Measurements from ENCODE around the gene PCDHB4. TPM values are rescaled to one million over a fixed set of nuclear protein-coding genes. Genes with fewer than 3 reads are reported as not detected.
"Not testable (repeated sequence)": the region's sequence is repeated elsewhere in the genome, so short reads cannot be mapped to it uniquely, and the experiment has no call there.

PCDHB4 gene
- total RNA-seq, 1 donor, result 1.1 TPM

GRCh38 chr5:141101059-141101458 is 20.6 kb upstream of the PCDHB4 start:
- Histone ChIP-seq H3K27ac (ENCODE audit: low read depth, low read length) (no peak overlapping the region), H3K36me3 (ENCODE audit: insufficient read depth, low read length) (no peaks in the 10 kb centered on the region), H2AFZ (ENCODE audit: low read length) (no peak overlapping the region), H4K20me1 (ENCODE audit: insufficient read depth, low read length) (no peaks in the 10 kb centered on the region), H3K4me3 (ENCODE audit: insufficient read depth, low read length) (no peak overlapping the region), H3K9me3 (ENCODE audit: low read depth, low read length) (no peaks in the 10 kb centered on the region), H3K4me2 (ENCODE audit: insufficient read depth, low read length) (no peak overlapping the region), H3K4me1 (ENCODE audit: insufficient read depth, low read length) (no peaks in the 10 kb centered on the region), H3K79me2 (ENCODE audit: insufficient read depth, low read length) (no peaks in the 10 kb centered on the region), H3K27me3 (ENCODE audit: insufficient read depth, low read length) (no peaks in the 10 kb centered on the region)
- TF ChIP-seq CTCF (IDR thresholded peaks at IDR 0.05; ENCODE audit: extremely low read depth, low read depth, low read length), result no peak
- no peak for DNase-seq (ENCODE audit: insufficient read length, low spot score, missing footprints)

GRCh38 chr5:141102070-141102469 is 19.5 kb upstream of the PCDHB4 start:
- not testable (repeated sequence) for H3K9me3 ChIP-seq (ENCODE audit: low read depth, low read length); H3K79me2 ChIP-seq (ENCODE audit: insufficient read depth, low read length); H3K4me2 ChIP-seq (ENCODE audit: insufficient read depth, low read length); H3K4me1 ChIP-seq (ENCODE audit: insufficient read depth, low read length); DNase-seq (ENCODE audit: insufficient read length, low spot score, missing footprints); H3K27me3 ChIP-seq (ENCODE audit: insufficient read depth, low read length); H3K27ac ChIP-seq (ENCODE audit: low read depth, low read length); H2AFZ ChIP-seq (ENCODE audit: low read length); H4K20me1 ChIP-seq (ENCODE audit: insufficient read depth, low read length); H3K36me3 ChIP-seq (ENCODE audit: insufficient read depth, low read length); H3K4me3 ChIP-seq (ENCODE audit: insufficient read depth, low read length)

GRCh38 chr5:141102471-141102870 is 19.1 kb upstream of the PCDHB4 start:
- not testable (repeated sequence) for H3K4me3 ChIP-seq (ENCODE audit: insufficient read depth, low read length); H3K27ac ChIP-seq (ENCODE audit: low read depth, low read length); H4K20me1 ChIP-seq (ENCODE audit: insufficient read depth, low read length); H3K9me3 ChIP-seq (ENCODE audit: low read depth, low read length); H3K4me2 ChIP-seq (ENCODE audit: insufficient read depth, low read length); H2AFZ ChIP-seq (ENCODE audit: low read length); H3K36me3 ChIP-seq (ENCODE audit: insufficient read depth, low read length); H3K79me2 ChIP-seq (ENCODE audit: insufficient read depth, low read length); H3K4me1 ChIP-seq (ENCODE audit: insufficient read depth, low read length); H3K27me3 ChIP-seq (ENCODE audit: insufficient read depth, low read length); DNase-seq (ENCODE audit: insufficient read length, low spot score, missing footprints)

- no peak overlapping the region for H2AFZ ChIP-seq (ENCODE audit: low read length)
- H4K20me1 ChIP-seq (ENCODE audit: insufficient read depth, low read length), result no peaks in the 10 kb centered on the region
- H3K4me2 ChIP-seq (ENCODE audit: insufficient read depth, low read length), result no peak overlapping the region
- no peaks in the 10 kb centered on the region for H3K79me2 ChIP-seq (ENCODE audit: insufficient read depth, low read length)
- no peak overlapping the region for H3K27ac ChIP-seq (ENCODE audit: low read depth, low read length)
- H3K36me3 ChIP-seq (ENCODE audit: insufficient read depth, low read length), result no peaks in the 10 kb centered on the region
- TF ChIP-seq CTCF (IDR thresholded peaks at IDR 0.05; ENCODE audit: extremely low read depth, low read depth, low read length), result no peak
- no peaks in the 10 kb centered on the region for H3K4me1 ChIP-seq (ENCODE audit: insufficient read depth, low read length)
- H3K9me3 ChIP-seq (ENCODE audit: low read depth, low read length), result no peaks in the 10 kb centered on the region
- no peaks in the 10 kb centered on the region for H3K27me3 ChIP-seq (ENCODE audit: insufficient read depth, low read length)
- DNase-seq (ENCODE audit: insufficient read length, low spot score, missing footprints), result no peak
- no peak overlapping the region for H3K4me3 ChIP-seq (ENCODE audit: insufficient read depth, low read length)
Measured at GRCh38 chr5:141105350-141105749, 16.3 kb upstream of the PCDHB4 start.

GRCh38 chr5:141119250-141119649 is 2.4 kb upstream of the PCDHB4 start:
- DNase-seq (ENCODE audit: insufficient read length, low spot score, missing footprints), result no peak
- no peak for TF ChIP-seq CTCF (IDR thresholded peaks at IDR 0.05; ENCODE audit: extremely low read depth, low read depth, low read length)
- H3K27ac ChIP-seq (ENCODE audit: low read depth, low read length), result no peak overlapping the region
- no peak overlapping the region for H3K4me3 ChIP-seq (ENCODE audit: insufficient read depth, low read length)
- H3K27me3 ChIP-seq (ENCODE audit: insufficient read depth, low read length), result no peaks in the 10 kb centered on the region
- H4K20me1 ChIP-seq (ENCODE audit: insufficient read depth, low read length), result no peaks in the 10 kb centered on the region
- H3K9me3 ChIP-seq (ENCODE audit: low read depth, low read length), result no peaks in the 10 kb centered on the region
- no peaks in the 10 kb centered on the region for H3K79me2 ChIP-seq (ENCODE audit: insufficient read depth, low read length)
- no peak overlapping the region for H2AFZ ChIP-seq (ENCODE audit: low read length)
- no peak overlapping the region for H3K4me2 ChIP-seq (ENCODE audit: insufficient read depth, low read length)
- H3K4me1 ChIP-seq (ENCODE audit: insufficient read depth, low read length), result no peaks in the 10 kb centered on the region
- H3K36me3 ChIP-seq (ENCODE audit: insufficient read depth, low read length), result no peaks in the 10 kb centered on the region

Data from osteoblast (primary cell).